ENCODE data around the gene U2AF2. TPM values are rescaled to one million over a fixed set of nuclear protein-coding genes. Genes with fewer than 3 reads are reported as not detected.

The U2AF2 gene
- polyA plus RNA-seq, 2 donors = 110 to 120 TPM

DNA sequence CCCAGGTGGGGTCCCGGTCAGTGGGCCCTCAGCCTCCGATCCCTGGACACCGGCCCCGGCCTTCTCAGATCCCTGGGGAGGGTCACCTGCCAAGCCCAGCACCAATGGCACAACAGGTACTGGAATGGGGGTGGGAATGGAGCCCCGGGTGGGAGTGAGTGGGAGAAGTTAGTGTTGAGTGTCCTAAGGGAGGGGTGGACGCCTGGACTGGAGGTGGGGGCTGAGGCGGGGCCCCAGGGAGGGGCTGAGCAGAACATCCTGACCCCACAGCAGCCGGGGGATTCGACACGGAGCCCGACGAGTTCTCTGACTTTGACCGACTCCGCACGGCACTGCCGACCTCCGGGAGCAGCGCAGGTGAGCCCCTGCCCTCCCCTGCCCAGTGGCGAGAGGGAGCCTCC is 37.8 kb downstream of the U2AF2 start:
- no peak overlapping the region for H3K4me3 ChIP-seq (ENCODE audit: low read depth in 1 of 2, low read length in 2 of 2)
- no peaks in the 10 kb centered on the region for H3K27me3 ChIP-seq (ENCODE audit: control insufficient read depth in 1 of 2, insufficient read depth in 2 of 2, low read length in 2 of 2)
- no peaks in the 10 kb centered on the region for H3K9me3 ChIP-seq (ENCODE audit: control insufficient read depth in 2 of 2, insufficient read depth in 1 of 2, low read depth in 1 of 2, low read length in 1 of 2)
- H3K27ac ChIP-seq (ENCODE audit: low read depth in 2 of 2, low read length in 1 of 2) = no peak overlapping the region
- H3K36me3 ChIP-seq (ENCODE audit: control insufficient read depth in 2 of 2, insufficient read depth in 2 of 2, low read length in 1 of 2) = peaks cover 20 to 81% of the 10 kb centered on the region in 2 donors
- WGBS, 2 donors = 92 to 95% methylated on average over 19 of the region's 19 CpGs
- peaks cover 0 to 8% of the 10 kb centered on the region in 2 donors for H3K4me1 ChIP-seq (ENCODE audit: control insufficient read depth in 2 of 2, insufficient read depth in 2 of 2, low read length in 1 of 2)

DNA sequence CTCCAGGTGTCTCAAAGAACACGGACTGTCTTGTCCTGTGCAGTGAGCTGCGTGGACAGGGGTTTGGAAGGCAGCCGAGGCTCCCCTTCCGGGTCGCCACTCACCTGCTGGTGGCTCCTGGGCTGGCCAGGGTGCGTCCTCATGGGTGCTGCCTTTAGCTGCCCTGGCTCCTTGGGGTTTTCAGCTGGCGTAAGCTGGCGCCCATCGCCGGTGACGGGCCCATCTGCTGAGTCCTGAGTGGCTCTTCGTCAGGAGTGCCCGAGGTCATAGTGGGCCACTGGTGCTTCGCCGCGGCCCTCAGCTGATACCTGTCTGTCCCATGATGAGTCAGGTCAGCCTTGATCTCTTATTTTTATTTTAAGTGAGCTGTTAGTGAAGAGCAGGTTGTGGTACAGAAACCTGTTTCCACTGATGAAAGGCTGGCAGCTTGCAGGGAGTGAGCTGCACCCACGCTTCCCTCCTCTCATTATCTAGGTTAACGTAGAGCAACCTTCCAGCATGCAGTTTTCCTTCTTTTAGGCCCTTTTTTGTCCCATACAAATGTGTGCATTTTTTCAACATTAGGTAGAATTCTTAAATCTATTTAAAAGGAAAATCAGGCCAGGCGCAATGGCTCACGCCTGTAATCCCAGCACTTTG is 38.6 kb downstream of the U2AF2 start:
- peaks cover 0 to 4% of the 10 kb centered on the region in 2 donors for H3K4me1 ChIP-seq (ENCODE audit: control insufficient read depth in 2 of 2, insufficient read depth in 2 of 2, low read length in 1 of 2)
- no peaks in the 10 kb centered on the region for H3K27me3 ChIP-seq (ENCODE audit: control insufficient read depth in 1 of 2, insufficient read depth in 2 of 2, low read length in 2 of 2)
- H3K27ac ChIP-seq (ENCODE audit: low read depth in 2 of 2, low read length in 1 of 2) = no peak overlapping the region
- no peak overlapping the region for H3K4me3 ChIP-seq (ENCODE audit: low read depth in 1 of 2, low read length in 2 of 2)
- H3K9me3 ChIP-seq (ENCODE audit: control insufficient read depth in 2 of 2, insufficient read depth in 1 of 2, low read depth in 1 of 2, low read length in 1 of 2) = no peaks in the 10 kb centered on the region
- WGBS, 2 donors = 96 to 97% methylated on average over 20 of the region's 20 CpGs
- peaks cover 20 to 80% of the 10 kb centered on the region in 2 donors for H3K36me3 ChIP-seq (ENCODE audit: control insufficient read depth in 2 of 2, insufficient read depth in 2 of 2, low read length in 1 of 2)

DNA sequence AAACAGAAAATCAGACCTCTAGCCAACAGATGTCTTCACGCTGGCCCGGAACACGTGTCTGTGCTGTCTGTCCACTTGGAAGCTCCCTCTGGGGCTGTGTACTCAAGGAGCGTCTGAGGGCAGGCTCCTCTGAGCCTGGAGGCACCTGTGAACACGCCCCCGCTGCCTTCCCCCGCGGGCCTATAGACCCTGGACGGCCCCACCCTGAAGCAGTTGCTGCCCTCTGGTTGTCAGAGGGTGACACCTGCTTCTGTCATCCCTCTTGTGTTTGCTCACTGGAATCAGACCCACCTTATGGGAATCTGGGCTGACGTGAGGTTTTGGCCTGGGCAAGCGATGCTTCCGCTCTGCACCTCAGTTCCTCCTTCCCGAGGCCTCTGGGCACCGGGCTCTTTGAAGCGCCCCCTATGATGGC is 39.4 kb downstream of the U2AF2 start:
- Histone ChIP-seq H3K9me3 (ENCODE audit: control insufficient read depth in 2 of 2, insufficient read depth in 1 of 2, low read depth in 1 of 2, low read length in 1 of 2) (no peaks in the 10 kb centered on the region), H3K27ac (ENCODE audit: low read depth in 2 of 2, low read length in 1 of 2) (no peak overlapping the region), H3K27me3 (ENCODE audit: control insufficient read depth in 1 of 2, insufficient read depth in 2 of 2, low read length in 2 of 2) (no peaks in the 10 kb centered on the region), H3K4me3 (ENCODE audit: low read depth in 1 of 2, low read length in 2 of 2) (no peak overlapping the region), H3K4me1 (ENCODE audit: control insufficient read depth in 2 of 2, insufficient read depth in 2 of 2, low read length in 1 of 2) (no peaks in the 10 kb centered on the region), H3K36me3 (ENCODE audit: control insufficient read depth in 2 of 2, insufficient read depth in 2 of 2, low read length in 1 of 2) (peaks cover 20 to 73% of the 10 kb centered on the region in 2 donors)
- 82 to 83% methylated on average over 15 of the region's 15 CpGs for WGBS, 2 donors

DNA sequence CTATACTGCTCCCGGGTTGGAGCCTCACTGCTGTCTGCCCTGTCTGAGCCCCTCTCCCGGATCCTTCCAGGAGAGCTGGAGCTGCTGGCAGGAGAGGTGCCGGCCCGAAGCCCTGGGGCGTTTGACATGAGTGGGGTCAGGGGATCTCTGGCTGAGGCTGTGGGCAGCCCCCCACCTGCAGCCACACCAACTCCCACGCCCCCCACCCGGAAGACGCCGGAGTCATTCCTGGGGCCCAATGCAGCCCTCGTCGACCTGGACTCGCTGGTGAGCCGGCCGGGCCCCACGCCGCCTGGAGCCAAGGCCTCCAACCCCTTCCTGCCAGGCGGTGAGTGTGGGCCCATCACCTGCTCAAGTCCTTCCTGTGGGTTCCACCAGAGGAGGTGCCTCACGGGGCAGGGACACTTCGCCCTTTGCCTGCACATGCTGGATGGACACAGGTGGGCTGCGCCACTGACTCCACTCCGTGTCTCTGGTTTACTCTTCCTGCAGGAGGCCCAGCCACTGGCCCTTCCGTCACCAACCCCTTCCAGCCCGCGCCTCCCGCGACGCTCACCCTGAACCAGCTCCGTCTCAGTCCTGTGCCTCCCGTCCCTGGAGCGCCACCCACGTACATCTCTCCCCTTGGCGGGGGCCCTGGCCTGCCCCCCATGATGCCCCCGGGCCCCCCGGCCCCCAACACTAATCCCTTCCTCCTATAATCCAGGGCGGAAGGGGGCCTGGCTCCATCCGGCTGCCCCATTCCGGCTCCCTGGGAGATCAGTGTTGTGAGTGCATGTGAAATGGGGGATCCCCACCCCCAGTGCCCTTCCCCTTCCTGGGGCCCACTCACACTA is 40.0 kb downstream of the U2AF2 start:
- H3K4me1 ChIP-seq (ENCODE audit: control insufficient read depth in 2 of 2, insufficient read depth in 2 of 2, low read length in 1 of 2) = no peaks in the 10 kb centered on the region
- no peak overlapping the region for H3K27ac ChIP-seq (ENCODE audit: low read depth in 2 of 2, low read length in 1 of 2)
- H3K9me3 ChIP-seq (ENCODE audit: control insufficient read depth in 2 of 2, insufficient read depth in 1 of 2, low read depth in 1 of 2, low read length in 1 of 2) = no peaks in the 10 kb centered on the region
- no peak overlapping the region for H3K4me3 ChIP-seq (ENCODE audit: low read depth in 1 of 2, low read length in 2 of 2)
- no peaks in the 10 kb centered on the region for H3K27me3 ChIP-seq (ENCODE audit: control insufficient read depth in 1 of 2, insufficient read depth in 2 of 2, low read length in 2 of 2)
- WGBS, 2 donors = 92 to 94% methylated on average over 36 to 37 of the region's 37 CpGs
- H3K36me3 ChIP-seq (ENCODE audit: control insufficient read depth in 2 of 2, insufficient read depth in 2 of 2, low read length in 1 of 2) = peaks cover 18 to 70% of the 10 kb centered on the region in 2 donors

DNA sequence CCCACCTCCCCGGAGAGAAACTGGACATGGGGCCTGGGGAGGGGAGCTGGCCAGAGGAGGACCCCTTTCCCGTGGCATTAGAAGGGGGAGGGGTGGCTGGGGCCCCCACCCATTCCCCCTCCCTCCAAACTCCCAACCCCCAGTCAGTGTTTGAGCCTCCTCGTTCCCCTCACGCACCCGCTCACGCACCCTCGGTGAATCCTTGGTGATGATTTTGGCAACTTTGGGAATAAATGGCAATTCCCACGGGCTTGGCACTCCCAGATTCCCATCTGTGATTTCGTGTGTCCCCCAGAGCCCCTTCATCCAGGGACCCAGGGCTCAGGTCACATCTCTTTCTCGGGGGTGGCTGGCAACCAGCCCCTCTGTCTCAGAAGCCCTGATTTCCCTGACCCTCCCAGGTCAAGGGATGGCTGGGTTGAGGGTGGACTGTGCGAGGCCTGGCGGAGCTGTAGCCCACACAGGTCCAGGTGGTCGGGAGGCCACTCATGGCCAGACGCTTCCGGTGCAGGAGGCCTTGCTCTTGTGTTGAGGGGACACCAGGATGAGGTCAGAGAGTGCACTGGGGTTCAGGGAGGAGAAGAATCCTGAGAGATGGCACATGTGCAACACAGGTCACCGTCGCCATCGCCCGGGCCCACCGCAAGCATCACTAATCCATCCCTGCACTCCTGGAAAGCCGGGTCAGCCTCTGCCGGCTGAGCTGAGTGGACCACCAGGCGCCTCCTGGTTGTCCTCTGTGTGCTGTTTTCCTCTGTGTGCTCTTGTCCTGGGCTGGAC is 40.9 kb downstream of the U2AF2 start:
- H3K36me3 ChIP-seq (ENCODE audit: control insufficient read depth in 2 of 2, insufficient read depth in 2 of 2, low read length in 1 of 2) = peaks cover 15 to 64% of the 10 kb centered on the region in 2 donors
- H3K4me3 ChIP-seq (ENCODE audit: low read depth in 1 of 2, low read length in 2 of 2) = no peak overlapping the region
- WGBS, 2 donors = 91 to 92% methylated on average over 23 of the region's 23 CpGs

DNA sequence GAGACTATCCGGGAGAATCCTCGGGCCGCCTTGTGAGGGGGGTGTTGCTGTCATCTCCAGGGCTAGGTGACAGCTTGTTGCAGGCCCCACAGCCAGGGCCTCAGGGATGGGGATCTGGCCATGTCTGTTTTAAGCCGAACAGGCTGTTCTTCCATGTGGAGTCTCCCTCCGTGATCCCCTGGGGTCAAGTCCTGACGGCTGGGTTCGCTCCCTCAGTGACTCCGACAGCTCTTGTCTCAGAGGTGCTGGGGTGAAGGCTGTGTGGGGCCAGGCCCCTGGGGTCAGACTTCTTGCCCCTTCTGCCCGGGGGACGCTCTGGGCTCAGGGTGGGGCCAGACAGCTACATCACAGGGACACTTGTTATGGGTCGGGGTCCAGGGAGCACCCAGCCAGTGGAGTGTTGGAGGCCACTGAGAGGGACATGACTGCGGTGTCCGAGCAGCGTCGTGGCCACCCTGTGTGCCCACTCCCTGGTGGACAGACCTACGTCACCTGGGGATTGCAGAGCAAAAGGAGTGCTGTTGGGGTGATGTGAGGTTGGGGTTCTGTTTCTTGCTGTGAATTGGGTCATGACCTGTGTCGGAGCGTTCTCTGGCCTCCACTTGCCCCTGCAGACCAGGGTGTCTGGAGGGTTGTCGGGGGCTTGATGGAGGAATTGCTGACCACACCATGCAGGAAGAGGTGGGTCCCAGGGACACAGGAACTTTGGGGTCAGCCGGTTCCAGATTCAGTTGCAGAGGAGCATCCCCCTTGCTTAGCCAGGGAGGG is 41.6 kb downstream of the U2AF2 start:
- H3K36me3 ChIP-seq (ENCODE audit: control insufficient read depth in 2 of 2, insufficient read depth in 2 of 2, low read length in 1 of 2) = peaks cover 15 to 58% of the 10 kb centered on the region in 2 donors
- H3K9me3 ChIP-seq (ENCODE audit: control insufficient read depth in 2 of 2, insufficient read depth in 1 of 2, low read depth in 1 of 2, low read length in 1 of 2) = no peaks in the 10 kb centered on the region
- 88 to 94% methylated on average over 20 of the region's 20 CpGs for WGBS, 2 donors
- H3K4me1 ChIP-seq (ENCODE audit: control insufficient read depth in 2 of 2, insufficient read depth in 2 of 2, low read length in 1 of 2) = no peaks in the 10 kb centered on the region
- no peak overlapping the region for H3K27ac ChIP-seq (ENCODE audit: low read depth in 2 of 2, low read length in 1 of 2)
- no peaks in the 10 kb centered on the region for H3K27me3 ChIP-seq (ENCODE audit: control insufficient read depth in 1 of 2, insufficient read depth in 2 of 2, low read length in 2 of 2)
- H3K4me3 ChIP-seq (ENCODE audit: low read depth in 1 of 2, low read length in 2 of 2) = no peak overlapping the region

More for the DNA sequence above, 40.9 kb downstream of the U2AF2 start:
- no peak overlapping the region for H3K27ac ChIP-seq (ENCODE audit: low read depth in 2 of 2, low read length in 1 of 2)
- H3K9me3 ChIP-seq (ENCODE audit: control insufficient read depth in 2 of 2, insufficient read depth in 1 of 2, low read depth in 1 of 2, low read length in 1 of 2) = no peaks in the 10 kb centered on the region
- no peaks in the 10 kb centered on the region for H3K27me3 ChIP-seq (ENCODE audit: control insufficient read depth in 1 of 2, insufficient read depth in 2 of 2, low read length in 2 of 2)
- no peaks in the 10 kb centered on the region for H3K4me1 ChIP-seq (ENCODE audit: control insufficient read depth in 2 of 2, insufficient read depth in 2 of 2, low read length in 1 of 2)

DNA sequence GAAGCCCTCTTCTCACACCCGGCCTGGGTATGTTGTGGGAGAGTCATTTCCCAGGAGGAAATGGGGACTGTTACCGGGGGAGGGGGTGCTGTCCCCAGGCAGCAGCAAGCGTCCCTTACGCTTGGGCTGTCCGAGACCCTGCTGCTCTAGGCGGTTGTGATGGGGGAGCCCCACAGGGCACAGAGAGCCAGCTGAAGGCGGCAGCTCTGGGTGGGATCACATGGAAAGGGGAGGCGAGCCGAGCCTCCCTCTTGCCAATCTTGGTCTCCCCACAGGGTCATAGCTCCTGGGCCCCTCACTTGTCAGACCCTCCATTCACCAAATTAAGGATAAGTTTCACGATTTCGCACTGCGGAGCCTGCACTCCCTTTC is 42.2 kb downstream of the U2AF2 start:
- H3K27me3 ChIP-seq (ENCODE audit: control insufficient read depth in 1 of 2, insufficient read depth in 2 of 2, low read length in 2 of 2) = no peaks in the 10 kb centered on the region
- H3K9me3 ChIP-seq (ENCODE audit: control insufficient read depth in 2 of 2, insufficient read depth in 1 of 2, low read depth in 1 of 2, low read length in 1 of 2) = no peaks in the 10 kb centered on the region
- no peak overlapping the region for H3K4me3 ChIP-seq (ENCODE audit: low read depth in 1 of 2, low read length in 2 of 2)
- H3K36me3 ChIP-seq (ENCODE audit: control insufficient read depth in 2 of 2, insufficient read depth in 2 of 2, low read length in 1 of 2) = peaks cover 15 to 53% of the 10 kb centered on the region in 2 donors
- WGBS, 2 donors = 92 to 93% methylated on average over 12 of the region's 12 CpGs
- H3K4me1 ChIP-seq (ENCODE audit: control insufficient read depth in 2 of 2, insufficient read depth in 2 of 2, low read length in 1 of 2) = no peaks in the 10 kb centered on the region
- H3K27ac ChIP-seq (ENCODE audit: low read depth in 2 of 2, low read length in 1 of 2) = no peak overlapping the region

DNA sequence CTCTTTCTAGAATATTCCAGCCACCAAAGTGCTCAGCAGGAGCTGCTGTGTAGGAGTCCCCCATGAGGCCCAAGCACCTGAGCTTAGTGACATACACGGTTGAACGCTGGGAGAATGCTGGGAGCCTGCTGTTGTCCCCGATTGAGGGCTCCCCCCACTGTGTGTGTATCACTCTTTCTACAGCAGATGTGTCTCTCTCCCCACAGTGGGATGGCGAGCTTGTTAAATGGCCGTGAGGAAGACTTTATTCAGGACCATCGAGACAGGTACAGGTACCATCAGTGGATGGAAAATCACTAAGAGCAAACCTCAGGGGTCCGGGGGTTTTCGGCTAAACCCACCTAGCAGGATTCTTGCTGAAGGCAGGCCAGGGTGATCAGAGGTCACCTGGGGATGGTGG is 42.9 kb downstream of the U2AF2 start:
- Histone ChIP-seq H3K27ac (ENCODE audit: low read depth in 2 of 2, low read length in 1 of 2) (no peak overlapping the region), H3K9me3 (ENCODE audit: control insufficient read depth in 2 of 2, insufficient read depth in 1 of 2, low read depth in 1 of 2, low read length in 1 of 2) (no peaks in the 10 kb centered on the region), H3K4me3 (ENCODE audit: low read depth in 1 of 2, low read length in 2 of 2) (no peak overlapping the region), H3K4me1 (ENCODE audit: control insufficient read depth in 2 of 2, insufficient read depth in 2 of 2, low read length in 1 of 2) (no peaks in the 10 kb centered on the region), H3K27me3 (ENCODE audit: control insufficient read depth in 1 of 2, insufficient read depth in 2 of 2, low read length in 2 of 2) (no peaks in the 10 kb centered on the region), H3K36me3 (ENCODE audit: control insufficient read depth in 2 of 2, insufficient read depth in 2 of 2, low read length in 1 of 2) (peaks cover 15 to 48% of the 10 kb centered on the region in 2 donors)
- WGBS, 2 donors = 91 to 93% methylated on average over 8 of the region's 8 CpGs

DNA sequence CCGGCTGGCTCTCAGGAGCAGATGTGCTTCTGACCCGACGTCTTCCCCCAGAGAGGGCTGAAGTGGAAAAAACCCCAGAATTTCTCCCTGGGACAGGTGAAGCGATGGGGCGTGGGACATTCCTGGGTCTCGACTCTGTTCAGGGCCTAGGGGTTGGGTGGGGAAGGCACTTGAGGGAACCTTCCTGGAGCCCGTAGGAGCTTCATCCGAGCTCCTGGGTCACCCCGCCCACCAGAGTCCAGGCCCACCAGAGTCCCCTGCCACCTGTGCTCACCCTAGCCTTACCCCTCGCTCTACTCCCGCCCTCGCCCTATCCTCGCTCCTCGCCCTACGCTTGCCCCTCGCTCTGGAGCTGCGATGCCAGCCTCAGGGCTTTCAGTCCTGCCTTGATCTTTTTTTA is 43.4 kb downstream of the U2AF2 start:
- no peaks in the 10 kb centered on the region for H3K4me1 ChIP-seq (ENCODE audit: control insufficient read depth in 2 of 2, insufficient read depth in 2 of 2, low read length in 1 of 2)
- H3K4me3 ChIP-seq (ENCODE audit: low read depth in 1 of 2, low read length in 2 of 2) = no peak overlapping the region
- no peaks in the 10 kb centered on the region for H3K27me3 ChIP-seq (ENCODE audit: control insufficient read depth in 1 of 2, insufficient read depth in 2 of 2, low read length in 2 of 2)
- 93% methylated on average over 12 to 17 of the region's 17 CpGs for WGBS, 2 donors
- no peaks in the 10 kb centered on the region for H3K9me3 ChIP-seq (ENCODE audit: control insufficient read depth in 2 of 2, insufficient read depth in 1 of 2, low read depth in 1 of 2, low read length in 1 of 2)
- H3K36me3 ChIP-seq (ENCODE audit: control insufficient read depth in 2 of 2, insufficient read depth in 2 of 2, low read length in 1 of 2) = peaks cover 12 to 44% of the 10 kb centered on the region in 2 donors
- H3K27ac ChIP-seq (ENCODE audit: low read depth in 2 of 2, low read length in 1 of 2) = no peak overlapping the region
